Activated CD4-positive, alpha-beta T cell treated with anti-CD3 and anti-CD28 coated beads, Interleukin-2, amount 50 U/mL, for 1 hour (primary cell): ENCODE measurements around the gene TADA2A.
"Not testable (repeated sequence)": the region's sequence is repeated elsewhere in the genome, so short reads cannot be mapped to it uniquely, and the experiment has no call there.

Source experiments
- DNase-seq: peaks from one replicate; pipeline ENCODE4 v3.0.0-alpha.2; 2020

TADA2A gene

GRCh38 chr17:37405522-37405921, 1.2 kb upstream of the TADA2A start:
- not testable (repeated sequence) for DNase-seq

- no peak for DNase-seq
These were observed 591 bp upstream of the TADA2A start for GRCh38 chr17:37405955-37406634.

GRCh38 chr17:37408145-37408479, 1.4 kb downstream of the TADA2A start:
- not testable (repeated sequence) for DNase-seq

GRCh38 chr17:37410357-37410756, 3.7 kb downstream of the TADA2A start:
- DNase-seq = no peak

GRCh38 chr17:37413875-37414519, 7.3 kb downstream of the TADA2A start:
- no peak for DNase-seq

- no peak for DNase-seq
These were observed 11.2 kb downstream of the TADA2A start for GRCh38 chr17:37417852-37418251.

- DNase-seq = no peak
These were observed 16.4 kb downstream of the TADA2A start for GRCh38 chr17:37422971-37423625.

- no peak for DNase-seq
These were observed 18.6 kb downstream of the TADA2A start for GRCh38 chr17:37425268-37425667.

GRCh38 chr17:37429039-37429438, 22.4 kb downstream of the TADA2A start:
- no peak for DNase-seq

GRCh38 chr17:37429453-37429852, 22.8 kb downstream of the TADA2A start:
- no peak for DNase-seq

GRCh38 chr17:37430051-37430627, 23.5 kb downstream of the TADA2A start:
- DNase-seq = no peak

- no peak for DNase-seq
These were observed 26.0 kb downstream of the TADA2A start for GRCh38 chr17:37432671-37433070.

GRCh38 chr17:37438141-37438540, 31.5 kb downstream of the TADA2A start:
- DNase-seq = no peak

- no peak for DNase-seq
These were observed 33.7 kb downstream of the TADA2A start for GRCh38 chr17:37440424-37440823.

GRCh38 chr17:37441369-37442014, 34.8 kb downstream of the TADA2A start:
- DNase-seq = not testable (repeated sequence)

- no peak for DNase-seq
These were observed 39.3 kb downstream of the TADA2A start for GRCh38 chr17:37446027-37446426.

GRCh38 chr17:37447641-37448040, 41.0 kb downstream of the TADA2A start:
- DNase-seq = no peak

GRCh38 chr17:37450112-37450511, 43.4 kb downstream of the TADA2A start:
- no peak for DNase-seq

GRCh38 chr17:37457801-37458200, 51.1 kb downstream of the TADA2A start:
- DNase-seq = not testable (repeated sequence)

- no peak for DNase-seq
These were observed 52.1 kb downstream of the TADA2A start for GRCh38 chr17:37458805-37459204.

- no peak for DNase-seq
These were observed 55.0 kb downstream of the TADA2A start for GRCh38 chr17:37461668-37462067.

GRCh38 chr17:37462492-37462891, 55.8 kb downstream of the TADA2A start:
- DNase-seq = no peak

- DNase-seq = no peak
These were observed 56.4 kb downstream of the TADA2A start for GRCh38 chr17:37463039-37463438.
